ENCODE data around the gene RASSF1. TPM values are rescaled to one million over a fixed set of nuclear protein-coding genes. Genes with fewer than 3 reads are reported as not detected.

RASSF1 gene
- total RNA-seq, 1 donor from 2014 or later = 27.0 TPM

GRCh38 chr3:50300681-50301254, 39.9 kb downstream of the RASSF1 start:
- DNase-seq (ENCODE audit: low read depth) = no peak
- no peak overlapping the region for H3K4me3 ChIP-seq (ENCODE audit: low read depth, low read length)

GRCh38 chr3:50299929-50300680, 40.5 kb downstream of the RASSF1 start:
- TF ChIP-seq CTCF (conservative IDR thresholded peaks at IDR 0.05; ENCODE audit: low read depth, low read length) = no peak
- peak overlapping the region; percentile 53 for H3K4me3 ChIP-seq (ENCODE audit: low read depth, low read length)
- DNase-seq (ENCODE audit: low read depth) = no peak

More at GRCh38 chr3:50300681-50301254, 39.9 kb downstream of the RASSF1 start:
- TF ChIP-seq CTCF (conservative IDR thresholded peaks at IDR 0.05; ENCODE audit: low read depth, low read length) = no peak

GRCh38 chr3:50299638-50299928, 41.1 kb downstream of the RASSF1 start:
- no peak for TF ChIP-seq CTCF (conservative IDR thresholded peaks at IDR 0.05; ENCODE audit: low read depth, low read length)

GRCh38 chr3:50298836-50299637, 41.6 kb downstream of the RASSF1 start, which contains the start of the genes HYAL3 and NAA80:
HYAL3 (minus strand) TSS chr3:50299405; CDS start chr3:50295602, 3,803 bp downstream.
NAA80 (minus strand) TSS chr3:50299405; CDS start chr3:50297463, 1,942 bp downstream.
- peak; percentile 23 for TF ChIP-seq CTCF (conservative IDR thresholded peaks at IDR 0.05; ENCODE audit: low read depth, low read length)
- peak; percentile 92 for DNase-seq (ENCODE audit: low read depth)
- peak within 1 kb of the TSS; percentile 92 for H3K4me3 ChIP-seq (ENCODE audit: low read depth, low read length)

More at GRCh38 chr3:50299638-50299928, 41.1 kb downstream of the RASSF1 start:
- peak overlapping the region; percentile 53 for H3K4me3 ChIP-seq (ENCODE audit: low read depth, low read length)
- no peak for DNase-seq (ENCODE audit: low read depth)

GRCh38 chr3:50297896-50298725, 42.5 kb downstream of the RASSF1 start:
- DNase-seq (ENCODE audit: low read depth) = no peak
- TF ChIP-seq CTCF (conservative IDR thresholded peaks at IDR 0.05; ENCODE audit: low read depth, low read length) = peak; percentile 38
- H3K4me3 ChIP-seq (ENCODE audit: low read depth, low read length) = peak overlapping the region; percentile 92

- H3K4me3 ChIP-seq (ENCODE audit: low read depth, low read length) = no peak overlapping the region
- no peak for DNase-seq (ENCODE audit: low read depth)
- TF ChIP-seq CTCF (conservative IDR thresholded peaks at IDR 0.05; ENCODE audit: low read depth, low read length) = no peak
These were observed 43.3 kb downstream of the RASSF1 start for GRCh38 chr3:50297384-50297775.
